ENCODE data around the gene MAEL.

MAEL gene

DNA sequence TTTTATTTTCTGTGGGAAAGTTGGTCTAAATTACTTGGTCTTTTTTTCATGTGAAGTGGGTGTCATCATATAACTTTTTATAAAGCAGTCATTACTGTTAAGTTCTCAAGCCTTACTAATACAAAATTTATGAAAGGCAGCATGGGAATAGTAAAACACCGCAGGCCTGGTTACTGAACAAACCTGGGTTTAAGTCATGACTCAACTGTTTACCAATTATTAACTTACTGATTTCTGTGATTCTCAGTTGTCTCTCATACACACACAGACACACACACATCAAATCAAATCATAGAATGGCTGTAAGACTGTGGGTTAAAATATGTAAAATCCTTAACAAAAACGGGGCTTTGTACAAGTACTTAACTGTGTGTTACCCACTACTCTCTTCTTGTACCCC lies 14.6 kb downstream of the MAEL start:
- Histone ChIP-seq H3K36me3 (ENCODE audit: insufficient read depth, low read length) (no peaks in the 10 kb centered on the region), H3K9me2 (replicated peaks; ENCODE audit: low read depth, low read length) (no peaks in the 10 kb centered on the region), H2AFZ (ENCODE audit: low read length) (no peak overlapping the region), H3K9ac (ENCODE audit: low read depth, low read length, poor library complexity, severe bottlenecking) (no peak overlapping the region), H4K20me1 (ENCODE audit: insufficient read depth, low read length, poor library complexity, severe bottlenecking) (no peaks in the 10 kb centered on the region), H3F3A (ENCODE audit: low read depth) (no peaks in the 10 kb centered on the region), H3K79me2 (ENCODE audit: insufficient read depth, low read length) (no peaks in the 10 kb centered on the region), H3K4me3 (ENCODE audit: low read length, poor library complexity, severe bottlenecking) (no peak overlapping the region), H3K4me1 (ENCODE audit: insufficient read depth, low read length, poor library complexity, severe bottlenecking) (no peaks in the 10 kb centered on the region), H3K4me2 (ENCODE audit: low read depth, low read length, poor library complexity, severe bottlenecking) (no peak overlapping the region), H3K27me3 (ENCODE audit: insufficient read depth, low read length, poor library complexity, severe bottlenecking) (no peaks in the 10 kb centered on the region), H3K9me3 (ENCODE audit: insufficient read depth, low read depth, low read length) (no peaks in the 10 kb centered on the region; the same call in 1 of the 2 replicates)
- TF ChIP-seq, protein P1, sequence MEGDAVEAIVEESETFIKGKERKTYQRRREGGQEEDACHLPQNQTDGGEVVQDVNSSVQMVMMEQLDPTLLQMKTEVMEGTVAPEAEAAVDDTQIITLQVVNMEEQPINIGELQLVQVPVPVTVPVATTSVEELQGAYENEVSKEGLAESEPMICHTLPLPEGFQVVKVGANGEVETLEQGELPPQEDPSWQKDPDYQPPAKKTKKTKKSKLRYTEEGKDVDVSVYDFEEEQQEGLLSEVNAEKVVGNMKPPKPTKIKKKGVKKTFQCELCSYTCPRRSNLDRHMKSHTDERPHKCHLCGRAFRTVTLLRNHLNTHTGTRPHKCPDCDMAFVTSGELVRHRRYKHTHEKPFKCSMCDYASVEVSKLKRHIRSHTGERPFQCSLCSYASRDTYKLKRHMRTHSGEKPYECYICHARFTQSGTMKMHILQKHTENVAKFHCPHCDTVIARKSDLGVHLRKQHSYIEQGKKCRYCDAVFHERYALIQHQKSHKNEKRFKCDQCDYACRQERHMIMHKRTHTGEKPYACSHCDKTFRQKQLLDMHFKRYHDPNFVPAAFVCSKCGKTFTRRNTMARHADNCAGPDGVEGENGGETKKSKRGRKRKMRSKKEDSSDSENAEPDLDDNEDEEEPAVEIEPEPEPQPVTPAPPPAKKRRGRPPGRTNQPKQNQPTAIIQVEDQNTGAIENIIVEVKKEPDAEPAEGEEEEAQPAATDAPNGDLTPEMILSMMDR (conservative IDR thresholded peaks at IDR 0.05; ENCODE audit: low read length): no peak
- TF ChIP-seq EZH2phosphoT487 (IDR thresholded peaks at IDR 0.05; ENCODE audit: borderline replicate concordance): no peak

DNA sequence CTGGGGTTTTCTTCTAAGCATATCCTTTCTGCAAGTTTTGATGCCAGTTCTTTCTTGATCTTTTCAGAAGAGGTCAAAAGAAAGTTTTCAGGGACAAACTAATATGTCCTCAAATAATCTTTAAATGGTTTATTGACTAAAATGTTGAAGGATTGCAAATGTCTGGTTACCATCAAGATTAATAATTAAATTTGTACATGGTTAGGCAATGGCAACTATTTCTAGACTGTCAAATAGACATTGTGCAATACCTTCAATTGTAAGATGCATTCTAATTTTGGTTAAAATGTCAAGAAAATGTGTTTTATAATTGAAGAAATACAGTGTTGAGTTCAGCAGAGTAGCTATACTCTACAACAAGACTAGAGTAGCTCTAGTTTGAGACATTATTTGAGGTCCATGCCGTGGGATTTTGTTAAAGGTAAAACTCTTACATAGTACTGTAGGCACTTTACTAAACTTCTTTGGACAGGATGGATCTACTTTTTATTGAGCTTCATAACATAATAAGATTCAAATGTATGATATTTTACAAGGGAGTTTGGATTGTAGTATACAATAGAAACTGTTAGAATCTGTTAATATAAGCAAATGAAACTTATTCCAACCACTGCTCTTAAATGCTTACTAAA lies 22.6 kb downstream of the MAEL start:
- Histone ChIP-seq H3K4me2 (ENCODE audit: low read depth, low read length, poor library complexity, severe bottlenecking) (no peak overlapping the region), H4K20me1 (ENCODE audit: insufficient read depth, low read length, poor library complexity, severe bottlenecking) (no peaks in the 10 kb centered on the region), H3K9ac (ENCODE audit: low read depth, low read length, poor library complexity, severe bottlenecking) (no peak overlapping the region), H3K4me1 (ENCODE audit: insufficient read depth, low read length, poor library complexity, severe bottlenecking) (peaks cover 5% of the 10 kb centered on the region), H3K9me3 (ENCODE audit: insufficient read depth, low read depth, low read length) (no peaks in the 10 kb centered on the region), H2AFZ (ENCODE audit: low read length) (no peak overlapping the region), H3K9me2 (replicated peaks; ENCODE audit: low read depth, low read length) (no peaks in the 10 kb centered on the region), H3K36me3 (ENCODE audit: insufficient read depth, low read length) (no peaks in the 10 kb centered on the region), H3K4me3 (ENCODE audit: low read length, poor library complexity, severe bottlenecking) (no peak overlapping the region), H3K79me2 (ENCODE audit: insufficient read depth, low read length) (no peaks in the 10 kb centered on the region), H3F3A (ENCODE audit: low read depth) (no peaks in the 10 kb centered on the region), H3K27me3 (ENCODE audit: insufficient read depth, low read length, poor library complexity, severe bottlenecking) (no peaks in the 10 kb centered on the region)
- TF ChIP-seq, protein P1 (conservative IDR thresholded peaks at IDR 0.05; ENCODE audit: low read length): no peak
- TF ChIP-seq EZH2phosphoT487 (IDR thresholded peaks at IDR 0.05; ENCODE audit: borderline replicate concordance): no peak

DNA sequence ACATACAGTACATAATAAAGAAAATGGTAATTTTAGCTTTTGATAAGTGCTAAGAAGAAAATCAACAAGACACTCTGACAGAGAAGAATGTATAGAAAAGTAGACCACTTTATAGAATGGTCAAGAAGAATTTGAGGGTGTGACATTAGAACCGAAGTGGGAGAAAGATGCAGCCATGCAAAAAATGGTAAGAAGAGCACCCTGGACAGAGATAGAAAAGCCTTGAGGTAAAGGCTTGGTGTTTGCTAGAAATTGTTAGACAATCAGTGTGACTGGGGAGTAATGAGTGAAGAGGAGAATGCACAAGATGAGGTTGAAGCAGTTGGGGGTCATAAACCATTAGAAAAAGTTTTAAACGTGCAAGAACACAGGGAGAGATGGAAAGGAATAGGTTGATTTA lies 23.5 kb downstream of the MAEL start:
- Histone ChIP-seq H3K4me2 (ENCODE audit: low read depth, low read length, poor library complexity, severe bottlenecking) (no peak overlapping the region), H3K9ac (ENCODE audit: low read depth, low read length, poor library complexity, severe bottlenecking) (no peak overlapping the region), H3K79me2 (ENCODE audit: insufficient read depth, low read length) (no peaks in the 10 kb centered on the region), H3K4me3 (ENCODE audit: low read length, poor library complexity, severe bottlenecking) (no peak overlapping the region), H4K20me1 (ENCODE audit: insufficient read depth, low read length, poor library complexity, severe bottlenecking) (no peaks in the 10 kb centered on the region), H3K4me1 (ENCODE audit: insufficient read depth, low read length, poor library complexity, severe bottlenecking) (peaks cover 5% of the 10 kb centered on the region), H3K9me2 (replicated peaks; ENCODE audit: low read depth, low read length) (no peaks in the 10 kb centered on the region), H2AFZ (ENCODE audit: low read length) (no peak overlapping the region), H3K27me3 (ENCODE audit: insufficient read depth, low read length, poor library complexity, severe bottlenecking) (no peaks in the 10 kb centered on the region), H3K9me3 (ENCODE audit: insufficient read depth, low read depth, low read length) (no peaks in the 10 kb centered on the region), H3K36me3 (ENCODE audit: insufficient read depth, low read length) (no peaks in the 10 kb centered on the region), H3F3A (ENCODE audit: low read depth) (no peaks in the 10 kb centered on the region)
- TF ChIP-seq, protein P1 (conservative IDR thresholded peaks at IDR 0.05; ENCODE audit: low read length): no peak
- TF ChIP-seq EZH2phosphoT487 (IDR thresholded peaks at IDR 0.05; ENCODE audit: borderline replicate concordance): no peak

Data from Loucy (cell line).